DOHH2 (cell line): ENCODE results near the gene AHSP.

Source experiments
- H3F3A ChIP-seq: fragments of 200-600 bp; sonication (generic), shearing (Covaris generic); 2 replicates; pipeline ENCODE4 v1.6.0; 2016; ENCODE audit warnings: antibody characterized with exemption, mild to moderate bottlenecking; ENCODE audit not compliant: control insufficient read depth, insufficient read depth
- H3K27ac ChIP-seq: fragments of 200-600 bp; sonication (generic); 2 replicates; pipeline ENCODE4 v1.5.1; 2014; ENCODE audit warnings: low read depth, mild to moderate bottlenecking, low read length, moderate library complexity
- H3K27me3 ChIP-seq: fragments of 200-600 bp; sonication (generic); 2 replicates; pipeline ENCODE4 v1.6.1; 2014; ENCODE audit warnings: mild to moderate bottlenecking, low read length, mixed read lengths; ENCODE audit not compliant: control insufficient read depth
- H3K36me3 ChIP-seq: fragments of 200-600 bp; sonication (generic); 2 replicates; pipeline ENCODE4 v1.6.1; 2014; ENCODE audit warnings: mild to moderate bottlenecking, low read length, moderate library complexity, mixed read lengths; ENCODE audit not compliant: control insufficient read depth
- H3K4me1 ChIP-seq: fragments of 200-600 bp; sonication (generic); 2 replicates; pipeline ENCODE4 v1.6.1; 2014; ENCODE audit warnings: mild to moderate bottlenecking, low read length, mixed read lengths; ENCODE audit not compliant: control insufficient read depth
- H3K4me2 ChIP-seq: fragments of 200-600 bp; sonication (generic); 2 replicates; pipeline ENCODE4 v1.6.0; 2014; ENCODE audit warnings: mild to moderate bottlenecking, low read length, moderate library complexity
- H3K4me3 ChIP-seq: fragments of 200-600 bp; sonication (generic); 2 replicates; pipeline ENCODE4 v1.5.1; 2014; ENCODE audit warnings: mild to moderate bottlenecking, low read length, mixed read lengths
- H3K79me2 ChIP-seq: fragments of 200-600 bp; sonication (generic); 2 replicates; pipeline ENCODE4 v1.6.1; 2014; ENCODE audit warnings: mild to moderate bottlenecking, low read length, mixed read lengths; ENCODE audit not compliant: control insufficient read depth
- H3K9me2 ChIP-seq: fragments of 200-600 bp; sonication (generic); replicated peaks from 2 replicates; pipeline ENCODE4 v1.6.1; 2014; ENCODE audit warnings: mild to moderate bottlenecking, low read length, mixed read lengths; ENCODE audit not compliant: control insufficient read depth
- H3K9me3 ChIP-seq: fragments of 200-600 bp; sonication (generic); 2 replicates; pipeline ENCODE4 v1.6.1; 2014; ENCODE audit warnings: antibody characterized with exemption, low read length, mixed read lengths; ENCODE audit not compliant: control insufficient read depth, insufficient read depth
- H4K20me1 ChIP-seq: fragments of 200-600 bp; sonication (generic); 2 replicates; pipeline ENCODE4 v1.6.0; 2014; ENCODE audit warnings: low read depth, mild to moderate bottlenecking, antibody characterized with exemption, low read length, moderate library complexity; ENCODE audit not compliant: control insufficient read depth, insufficient read depth
- EZH2phosphoT487 ChIP-seq: fragments of 200-600 bp; sonication (generic); IDR thresholded peaks from 2 replicates; pipeline ENCODE4 v1.6.1; 2017; ENCODE audit warnings: borderline replicate concordance, mild to moderate bottlenecking, antibody characterized with exemption, low read length, moderate library complexity, mixed read lengths
- TF ChIP-seq, protein P1 (sequence below): fragments of 200-600 bp; sonication (generic); IDR thresholded peaks from one replicate; pipeline ENCODE4 v1.5.1; 2014; ENCODE audit warnings: antibody characterized with exemption, mild to moderate bottlenecking, low read depth, low read length; ENCODE audit not compliant: poor library complexity, severe bottlenecking

The AHSP gene

GRCh38 chr16:31504159-31504558, 23.5 kb upstream of the AHSP start:
- Histone ChIP-seq H3F3A (peaks cover 7% of the 10 kb centered on the region), H3K4me3 (no peak overlapping the region)

GRCh38 chr16:31505483-31505882, 22.2 kb upstream of the AHSP start:
- Histone ChIP-seq H3K36me3 (peaks cover 6% of the 10 kb centered on the region; the same call in 1 of the 2 replicates), H3K4me2 (no peak overlapping the region; the same call in 1 of the 2 replicates), H3K79me2 (peaks cover 20% of the 10 kb centered on the region), H3K27me3 (no peaks in the 10 kb centered on the region), H3K4me3 (no peak overlapping the region), H3K9me2 (no peaks in the 10 kb centered on the region), H3K27ac (no peak overlapping the region), H4K20me1 (peaks cover 5% of the 10 kb centered on the region; the same call in 1 of the 2 replicates), H3K9me3 (no peaks in the 10 kb centered on the region), H3K4me1 (peaks cover 33% of the 10 kb centered on the region), H3F3A (peaks cover 7% of the 10 kb centered on the region)
- TF ChIP-seq, protein P1, sequence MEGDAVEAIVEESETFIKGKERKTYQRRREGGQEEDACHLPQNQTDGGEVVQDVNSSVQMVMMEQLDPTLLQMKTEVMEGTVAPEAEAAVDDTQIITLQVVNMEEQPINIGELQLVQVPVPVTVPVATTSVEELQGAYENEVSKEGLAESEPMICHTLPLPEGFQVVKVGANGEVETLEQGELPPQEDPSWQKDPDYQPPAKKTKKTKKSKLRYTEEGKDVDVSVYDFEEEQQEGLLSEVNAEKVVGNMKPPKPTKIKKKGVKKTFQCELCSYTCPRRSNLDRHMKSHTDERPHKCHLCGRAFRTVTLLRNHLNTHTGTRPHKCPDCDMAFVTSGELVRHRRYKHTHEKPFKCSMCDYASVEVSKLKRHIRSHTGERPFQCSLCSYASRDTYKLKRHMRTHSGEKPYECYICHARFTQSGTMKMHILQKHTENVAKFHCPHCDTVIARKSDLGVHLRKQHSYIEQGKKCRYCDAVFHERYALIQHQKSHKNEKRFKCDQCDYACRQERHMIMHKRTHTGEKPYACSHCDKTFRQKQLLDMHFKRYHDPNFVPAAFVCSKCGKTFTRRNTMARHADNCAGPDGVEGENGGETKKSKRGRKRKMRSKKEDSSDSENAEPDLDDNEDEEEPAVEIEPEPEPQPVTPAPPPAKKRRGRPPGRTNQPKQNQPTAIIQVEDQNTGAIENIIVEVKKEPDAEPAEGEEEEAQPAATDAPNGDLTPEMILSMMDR = no peak
- TF ChIP-seq EZH2phosphoT487 = no peak

More at GRCh38 chr16:31504159-31504558, 23.5 kb upstream of the AHSP start:
- Histone ChIP-seq H3K9me2 (no peaks in the 10 kb centered on the region), H3K36me3 (peaks cover 6% of the 10 kb centered on the region; the same call in 1 of the 2 replicates), H3K4me1 (peaks cover 28% of the 10 kb centered on the region), H3K27me3 (no peaks in the 10 kb centered on the region), H3K27ac (no peak overlapping the region), H3K9me3 (no peaks in the 10 kb centered on the region), H4K20me1 (peaks cover 5% of the 10 kb centered on the region; the same call in 1 of the 2 replicates), H3K79me2 (peaks cover 20% of the 10 kb centered on the region), H3K4me2 (no peak overlapping the region)
- TF ChIP-seq, protein P1 = no peak
- no peak for TF ChIP-seq EZH2phosphoT487

DNA sequence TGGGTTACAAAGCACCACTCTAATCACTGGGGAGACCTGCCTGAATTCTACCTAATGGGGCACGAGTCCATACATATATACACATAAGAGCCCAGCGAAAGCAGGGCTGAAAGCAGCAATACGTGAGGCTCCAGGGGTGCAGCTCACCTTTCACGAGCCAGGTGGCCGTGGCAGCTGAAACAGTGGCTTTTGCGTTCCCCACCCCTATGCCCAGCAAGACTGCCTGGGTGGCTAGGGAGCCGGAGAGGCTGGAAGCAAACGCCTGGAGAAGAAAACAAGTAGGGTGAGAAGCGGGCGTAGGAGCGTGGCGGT, 20.1 kb upstream of the AHSP start:
- H3K4me2 ChIP-seq = peak overlapping the region; percentile 85
- no peak overlapping the region for H3K27ac ChIP-seq
- H3K9me2 ChIP-seq = no peaks in the 10 kb centered on the region
- H3K4me1 ChIP-seq = peaks cover 33% of the 10 kb centered on the region
- H3K9me3 ChIP-seq = peaks cover 5% of the 10 kb centered on the region
- H3K4me3 ChIP-seq = peak overlapping the region; percentile 96
- no peaks in the 10 kb centered on the region for H3K27me3 ChIP-seq
- H3K36me3 ChIP-seq = peaks cover 6% of the 10 kb centered on the region; the same call in 1 of the 2 replicates
- peaks cover 5% of the 10 kb centered on the region; the same call in 1 of the 2 replicates for H4K20me1 ChIP-seq
- TF ChIP-seq, protein P1 = no peak
- TF ChIP-seq EZH2phosphoT487 = no peak
- H3K79me2 ChIP-seq = peaks cover 20% of the 10 kb centered on the region
- peaks cover 7% of the 10 kb centered on the region for H3F3A ChIP-seq
